ENCODE results near the gene DDX19B.

DNA sequence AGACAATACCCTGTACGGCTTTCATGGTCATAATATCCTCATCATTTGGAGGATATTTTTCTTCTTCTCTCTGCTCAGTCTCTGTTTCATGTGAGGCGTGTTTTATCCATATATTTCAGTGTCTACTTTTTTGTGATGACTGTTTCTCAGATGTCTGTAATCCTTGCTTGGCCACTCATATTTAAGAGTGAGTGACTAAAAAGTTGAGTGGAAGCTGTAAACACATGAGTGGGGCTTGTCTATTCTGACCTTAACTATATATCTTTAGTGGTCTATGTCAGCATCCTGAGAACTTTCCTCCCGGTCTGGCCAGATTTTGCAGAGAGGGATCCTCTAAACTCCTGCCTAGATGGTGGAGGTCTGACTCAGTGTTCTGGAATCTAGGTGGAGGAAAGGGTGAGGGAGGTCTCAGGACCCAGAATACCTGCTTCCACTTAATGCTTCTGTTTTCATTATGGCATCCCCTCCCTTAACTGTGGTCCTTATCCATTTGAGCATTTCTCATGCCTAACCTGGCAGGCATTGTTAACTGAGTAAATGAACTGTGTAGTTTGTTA lies 6.0 kb downstream of the DDX19B start:
- TF ChIP-seq EP300 (IDR thresholded peaks at IDR 0.05) (no peak), POLR2A (IDR thresholded peaks at IDR 0.05) (no peak), POLR2AphosphoS5 (IDR thresholded peaks at IDR 0.05) (no peak)
- TF ChIP-seq, protein P1, sequence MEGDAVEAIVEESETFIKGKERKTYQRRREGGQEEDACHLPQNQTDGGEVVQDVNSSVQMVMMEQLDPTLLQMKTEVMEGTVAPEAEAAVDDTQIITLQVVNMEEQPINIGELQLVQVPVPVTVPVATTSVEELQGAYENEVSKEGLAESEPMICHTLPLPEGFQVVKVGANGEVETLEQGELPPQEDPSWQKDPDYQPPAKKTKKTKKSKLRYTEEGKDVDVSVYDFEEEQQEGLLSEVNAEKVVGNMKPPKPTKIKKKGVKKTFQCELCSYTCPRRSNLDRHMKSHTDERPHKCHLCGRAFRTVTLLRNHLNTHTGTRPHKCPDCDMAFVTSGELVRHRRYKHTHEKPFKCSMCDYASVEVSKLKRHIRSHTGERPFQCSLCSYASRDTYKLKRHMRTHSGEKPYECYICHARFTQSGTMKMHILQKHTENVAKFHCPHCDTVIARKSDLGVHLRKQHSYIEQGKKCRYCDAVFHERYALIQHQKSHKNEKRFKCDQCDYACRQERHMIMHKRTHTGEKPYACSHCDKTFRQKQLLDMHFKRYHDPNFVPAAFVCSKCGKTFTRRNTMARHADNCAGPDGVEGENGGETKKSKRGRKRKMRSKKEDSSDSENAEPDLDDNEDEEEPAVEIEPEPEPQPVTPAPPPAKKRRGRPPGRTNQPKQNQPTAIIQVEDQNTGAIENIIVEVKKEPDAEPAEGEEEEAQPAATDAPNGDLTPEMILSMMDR (IDR thresholded peaks at IDR 0.05), result no peak

All from stomach (tissue), 4 donors.